Measurements from ENCODE around the gene SYTL2.
"Not testable (repeated sequence)": the region's sequence is repeated elsewhere in the genome, so short reads cannot be mapped to it uniquely, and the experiment has no call there.

Gene SYTL2, protein sequence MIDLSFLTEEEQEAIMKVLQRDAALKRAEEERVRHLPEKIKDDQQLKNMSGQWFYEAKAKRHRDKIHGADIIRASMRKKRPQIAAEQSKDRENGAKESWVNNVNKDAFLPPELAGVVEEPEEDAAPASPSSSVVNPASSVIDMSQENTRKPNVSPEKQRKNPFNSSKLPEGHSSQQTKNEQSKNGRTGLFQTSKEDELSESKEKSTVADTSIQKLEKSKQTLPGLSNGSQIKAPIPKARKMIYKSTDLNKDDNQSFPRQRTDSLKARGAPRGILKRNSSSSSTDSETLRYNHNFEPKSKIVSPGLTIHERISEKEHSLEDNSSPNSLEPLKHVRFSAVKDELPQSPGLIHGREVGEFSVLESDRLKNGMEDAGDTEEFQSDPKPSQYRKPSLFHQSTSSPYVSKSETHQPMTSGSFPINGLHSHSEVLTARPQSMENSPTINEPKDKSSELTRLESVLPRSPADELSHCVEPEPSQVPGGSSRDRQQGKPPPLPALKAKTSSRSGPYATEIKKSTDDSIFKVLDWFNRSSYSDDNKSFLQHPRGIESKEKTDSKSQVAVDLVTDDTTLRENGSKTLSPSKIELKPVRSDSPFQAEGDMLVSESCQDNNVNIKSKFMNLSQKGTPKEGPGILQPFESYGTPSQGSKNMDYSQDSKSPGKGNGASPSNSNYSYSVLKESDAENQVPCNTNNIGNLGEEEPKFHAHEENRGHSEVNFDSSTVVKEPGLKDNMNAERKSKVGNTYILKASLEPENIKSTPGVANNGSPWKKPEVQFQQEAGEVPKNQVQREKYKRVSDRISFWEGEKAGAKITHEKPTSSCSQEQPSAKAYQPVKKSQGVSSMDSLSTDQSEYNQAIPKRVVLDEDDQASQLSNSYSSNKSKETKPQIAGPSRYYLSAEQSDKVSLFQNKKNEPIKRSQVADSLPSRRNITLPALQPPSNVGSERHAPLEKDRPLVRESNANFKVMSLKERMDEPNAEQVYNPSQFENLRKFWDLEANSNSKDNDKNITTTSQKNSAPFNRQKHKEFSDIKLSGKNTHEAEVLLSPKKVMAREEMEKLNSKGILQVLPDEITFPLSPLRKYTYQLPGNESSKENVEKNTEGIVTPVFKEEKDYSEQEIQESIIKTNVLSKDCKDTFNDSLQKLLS (N-terminal part only)

DNA sequence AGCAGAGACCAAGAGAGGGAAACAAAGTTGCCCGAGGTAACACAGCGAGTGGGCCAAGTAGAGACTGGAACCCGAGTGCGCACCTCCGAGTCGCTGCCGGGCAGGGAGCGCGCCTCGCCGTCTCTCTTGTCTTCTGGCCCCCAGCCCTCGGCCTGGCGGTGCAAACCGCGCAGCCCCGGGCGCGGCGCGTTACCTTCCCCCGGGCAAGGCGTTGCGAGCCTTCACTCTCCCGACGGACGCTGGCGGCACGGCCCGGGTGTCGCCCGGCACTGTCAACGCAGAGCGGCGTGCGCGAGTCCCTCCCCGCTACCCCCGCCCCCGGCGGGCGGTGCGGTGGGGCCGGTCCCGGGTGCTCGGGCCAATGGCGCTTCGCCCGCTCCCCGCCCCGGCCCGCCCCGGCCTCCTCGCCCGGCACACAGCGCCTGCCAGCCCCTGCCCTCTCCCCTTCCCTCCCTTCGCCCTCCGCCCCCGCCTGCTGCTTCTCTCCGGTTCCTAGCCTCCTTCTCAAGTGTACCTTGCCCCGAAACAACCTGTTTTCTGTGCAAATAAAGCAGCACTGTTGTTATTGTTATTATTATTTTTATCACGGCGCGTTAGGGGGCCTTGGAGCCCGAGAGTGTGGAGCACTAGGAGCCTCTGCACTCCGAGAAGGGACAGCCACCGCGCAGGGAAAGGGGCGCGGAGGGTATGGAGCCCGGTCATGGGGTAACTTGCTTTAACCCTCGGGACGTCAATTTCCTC lies at the start of gene SYTL2:
Gene SYTL2 (minus strand): TSS at position 271 of the 741 bp plus-strand sequence. CDS start 53,416 bp downstream, outside the sequence.
- no peak for DNase-seq (ENCODE audit: low read depth)

DNA sequence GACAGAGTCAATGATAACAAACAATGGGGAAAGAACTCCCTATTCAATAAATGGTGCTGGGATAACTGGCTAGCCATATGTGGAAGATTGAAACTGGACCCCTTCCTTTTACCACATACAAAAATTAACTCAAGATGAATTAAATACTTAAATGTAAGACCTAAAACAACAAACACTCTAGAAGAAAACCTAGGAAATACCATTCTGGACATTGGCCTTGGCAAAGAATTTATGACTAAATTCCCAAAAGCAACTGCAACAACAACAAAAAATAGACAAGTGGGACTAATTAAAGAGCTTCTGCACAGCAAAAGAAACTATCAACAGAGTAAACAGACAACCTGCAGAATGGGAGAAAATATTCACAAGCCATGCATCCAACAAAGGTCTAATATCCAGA lies 48.6 kb upstream of the SYTL2 start:
- not testable (repeated sequence) for DNase-seq (ENCODE audit: low read depth)

DNA sequence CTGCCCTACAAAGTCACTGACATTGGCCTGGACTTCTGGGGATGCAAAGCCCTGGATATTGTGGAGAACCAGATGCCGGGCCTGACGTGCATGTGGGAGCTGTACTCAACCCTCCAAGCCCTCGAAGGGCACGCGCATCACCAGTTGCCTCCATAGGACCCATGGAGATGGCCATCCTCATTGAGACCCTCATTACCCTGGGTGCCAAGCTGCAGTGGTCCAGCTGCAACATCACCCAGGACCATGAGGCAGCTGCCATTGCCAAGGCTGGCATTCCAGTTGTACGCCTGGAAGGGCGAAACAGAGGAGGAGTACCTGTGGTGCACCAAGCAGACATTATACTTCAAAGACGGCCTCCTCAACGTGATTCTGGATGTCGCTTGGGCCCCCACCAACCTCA lies 46.2 kb upstream of the SYTL2 start:
- DNase-seq (ENCODE audit: low read depth), result no peak

DNA sequence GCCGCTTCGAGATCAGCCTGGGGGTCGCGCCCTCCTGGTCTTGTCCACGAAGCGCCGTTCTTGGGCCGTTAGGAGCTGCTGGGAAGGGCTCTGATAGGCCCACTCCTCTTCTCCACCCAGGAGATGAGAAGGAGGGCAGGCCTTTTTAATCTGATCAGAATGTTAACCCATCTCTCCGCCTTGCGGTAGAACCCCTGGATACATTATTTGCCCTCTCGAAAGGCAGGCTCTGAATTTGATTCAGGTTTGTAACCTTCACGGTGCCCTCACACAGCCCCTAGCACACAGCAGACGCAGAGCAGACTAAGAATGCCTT lies 44.4 kb upstream of the SYTL2 start, which contains the start of gene CCDC83:
Gene CCDC83 (plus strand): TSS at position 43 of the 316 bp plus-strand sequence. CDS start 9,741 bp downstream, outside the sequence.
- no peak for DNase-seq (ENCODE audit: low read depth)

DNA sequence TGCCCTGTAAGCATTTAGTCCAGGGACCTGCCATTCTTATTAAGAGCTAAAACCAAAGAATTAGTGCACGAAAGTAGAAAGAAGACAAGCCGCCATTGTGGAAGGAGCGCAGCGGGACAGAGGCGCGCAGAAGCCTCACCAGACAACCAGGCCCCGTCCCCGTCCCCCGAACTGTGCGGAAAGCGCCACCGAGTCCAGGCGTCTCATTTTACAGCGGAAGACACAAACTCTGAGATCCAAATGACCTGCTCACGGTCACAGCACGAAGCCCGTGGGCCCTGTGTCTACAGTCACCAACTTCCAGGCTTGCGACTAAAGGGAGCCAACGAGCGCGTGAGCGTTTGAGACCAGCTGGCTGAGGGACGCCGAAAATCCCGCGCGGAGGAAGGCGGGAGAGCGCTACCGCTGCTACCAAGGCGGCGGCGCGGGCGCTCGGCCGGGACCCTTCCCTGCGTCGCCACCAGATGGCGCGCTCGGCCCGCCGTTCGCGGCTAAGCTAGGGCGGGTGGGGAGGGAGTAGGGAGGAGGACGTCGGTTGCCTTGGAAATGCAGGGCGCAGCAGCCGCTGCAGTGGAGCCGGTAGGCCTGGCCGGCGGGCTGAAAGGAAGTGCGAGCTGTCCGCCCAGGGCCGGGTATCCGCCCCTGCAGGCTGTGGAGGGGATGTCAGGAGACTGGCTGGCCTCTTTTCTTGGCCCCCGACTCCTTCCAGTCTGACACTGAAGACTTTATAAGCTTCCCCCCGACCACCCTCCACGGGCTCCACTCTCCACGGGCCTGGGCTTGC lies 43.8 kb upstream of the SYTL2 start:
- peak; percentile 81 for DNase-seq (ENCODE audit: low read depth)

DNA sequence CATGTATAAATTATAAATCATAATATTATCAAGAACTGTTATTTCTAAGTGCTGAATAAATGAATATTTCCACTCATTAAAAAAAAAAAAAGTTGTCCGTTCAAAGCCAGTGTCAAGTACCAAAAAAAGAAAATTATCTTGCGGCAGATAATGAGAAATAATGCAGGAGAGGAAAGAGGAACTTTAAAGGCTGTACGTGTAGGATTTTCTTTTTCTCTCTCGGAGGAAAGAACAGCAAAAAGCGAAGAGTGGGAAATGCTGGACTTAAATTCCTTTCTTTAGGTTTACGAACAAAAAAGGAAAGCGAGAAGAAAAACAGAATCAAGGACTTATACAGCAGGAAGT lies 43.2 kb upstream of the SYTL2 start:
- DNase-seq (ENCODE audit: low read depth), result no peak

DNA sequence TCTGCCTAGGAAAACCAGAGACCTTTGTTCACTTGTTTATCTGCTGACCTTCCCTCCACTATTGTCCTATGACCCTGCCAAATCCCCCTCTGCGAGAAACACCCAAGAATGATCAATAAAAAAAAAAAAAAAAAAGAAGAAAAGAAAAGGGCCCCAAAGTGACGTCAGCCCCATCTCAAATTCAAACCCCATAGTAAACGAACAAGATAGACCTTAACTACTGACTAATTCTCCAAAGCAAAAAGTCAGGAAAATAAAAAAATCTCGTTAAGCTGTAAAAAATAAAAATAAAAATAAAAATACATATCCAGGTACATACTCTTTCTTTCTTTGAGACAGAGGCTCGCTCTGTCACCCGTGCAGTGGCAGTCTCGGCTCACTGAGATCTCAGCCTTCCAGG lies 42.6 kb upstream of the SYTL2 start:
- not testable (repeated sequence) for DNase-seq (ENCODE audit: low read depth)

DNA sequence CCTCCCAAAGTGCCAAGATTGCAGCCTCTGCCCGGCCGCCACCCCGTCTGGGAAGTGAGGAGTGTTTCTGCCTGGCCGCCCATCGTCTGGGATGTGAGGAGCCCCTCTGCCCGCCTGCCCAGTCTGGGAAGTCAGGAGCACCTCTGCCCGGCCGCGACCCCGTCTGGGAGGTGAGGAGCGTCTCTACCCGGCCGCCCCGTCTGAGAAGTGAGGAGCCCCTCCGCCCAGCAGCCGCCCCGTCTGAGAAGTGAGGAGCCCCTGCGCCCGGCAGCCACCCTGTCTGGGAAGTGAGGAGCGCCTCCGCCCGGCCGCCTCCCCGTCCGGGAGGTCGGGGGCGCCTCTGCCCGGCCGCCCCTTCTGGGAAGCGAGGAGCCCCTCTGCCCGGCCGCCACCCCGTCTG lies 41.8 kb upstream of the SYTL2 start:
- DNase-seq (ENCODE audit: low read depth), result not testable (repeated sequence)

DNA sequence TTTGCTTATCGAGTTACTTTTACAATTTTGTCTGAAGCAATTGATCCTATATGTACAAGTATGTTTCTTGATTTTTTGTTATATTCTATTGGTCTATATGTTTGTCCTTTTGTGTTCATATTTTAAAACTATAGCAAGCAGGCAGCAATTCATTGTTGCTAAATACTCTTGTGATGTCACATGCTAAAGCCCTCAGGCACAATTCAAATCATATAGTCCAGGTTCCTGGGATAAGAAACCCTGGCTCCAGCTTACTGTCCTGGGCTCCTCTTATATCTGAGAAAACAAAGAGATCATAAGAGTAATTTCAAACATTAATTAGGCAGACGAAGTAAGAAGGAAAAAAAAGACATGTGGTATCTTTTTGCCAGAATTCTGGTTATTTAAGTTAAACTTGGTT lies 37.6 kb upstream of the SYTL2 start:
- DNase-seq (ENCODE audit: low read depth), result no peak

DNA sequence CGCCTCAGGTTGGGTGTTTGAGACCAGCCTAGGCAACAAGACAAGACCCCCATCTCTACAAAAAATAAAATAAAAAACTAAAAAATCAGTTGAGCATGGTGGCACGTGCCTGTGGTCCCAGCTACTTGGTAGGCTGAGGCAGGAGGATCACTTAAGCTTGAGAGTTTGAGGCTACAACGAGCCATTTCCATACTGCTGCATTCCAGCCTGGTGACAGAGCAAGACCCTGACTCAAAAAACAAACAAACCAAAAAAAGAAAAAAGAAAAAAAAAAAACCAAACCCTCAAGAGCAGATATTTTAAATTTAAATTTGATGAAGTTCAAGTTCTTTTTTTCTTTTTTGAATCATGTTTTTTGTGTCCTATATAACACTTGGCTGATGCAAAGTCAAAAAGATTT lies 37.1 kb upstream of the SYTL2 start:
- no peak for DNase-seq (ENCODE audit: low read depth)

DNA sequence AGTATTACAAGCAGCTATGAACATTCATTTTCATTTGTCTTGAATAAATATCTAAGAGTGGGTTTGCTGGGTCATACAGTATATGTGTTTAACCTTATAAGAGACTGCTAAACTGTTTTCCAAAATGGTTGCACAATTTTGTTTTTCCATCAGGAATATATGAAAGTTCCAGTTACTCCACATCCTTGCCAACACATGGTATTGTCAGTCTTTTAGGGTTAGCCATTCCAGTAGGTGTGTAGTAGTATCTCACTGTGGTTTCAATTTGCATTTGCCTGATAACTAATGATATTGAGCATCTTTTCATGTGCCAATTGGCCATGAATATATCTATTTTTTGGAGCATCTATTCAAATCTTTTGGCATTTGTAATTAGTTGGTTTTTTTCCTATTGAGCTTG lies 36.5 kb upstream of the SYTL2 start:
- DNase-seq (ENCODE audit: low read depth), result no peak

DNA sequence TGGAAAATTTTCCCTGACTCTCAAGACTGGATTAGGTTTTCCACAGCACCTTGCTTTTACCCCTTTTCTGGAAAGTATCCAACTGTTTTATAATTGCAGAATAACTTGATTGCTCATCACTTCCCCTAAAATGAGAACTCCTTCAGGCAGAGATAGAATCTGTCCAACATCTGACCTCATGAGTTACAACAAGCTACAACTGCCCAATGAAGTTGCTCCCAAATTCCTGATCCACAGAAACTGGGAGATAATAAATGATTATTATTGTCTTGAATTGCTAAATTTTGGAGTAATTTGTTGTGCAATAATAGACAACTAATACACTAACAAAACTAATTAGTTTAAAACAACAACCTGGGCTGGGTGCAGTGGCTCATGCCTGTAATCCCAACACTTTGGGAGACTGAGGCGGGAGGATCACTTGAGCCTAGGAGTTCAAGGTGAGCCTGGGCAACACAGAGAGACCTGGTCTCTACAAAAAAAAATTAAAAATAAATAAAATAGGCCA lies 34.2 kb upstream of the SYTL2 start:
- no peak for DNase-seq (ENCODE audit: low read depth)

DNA sequence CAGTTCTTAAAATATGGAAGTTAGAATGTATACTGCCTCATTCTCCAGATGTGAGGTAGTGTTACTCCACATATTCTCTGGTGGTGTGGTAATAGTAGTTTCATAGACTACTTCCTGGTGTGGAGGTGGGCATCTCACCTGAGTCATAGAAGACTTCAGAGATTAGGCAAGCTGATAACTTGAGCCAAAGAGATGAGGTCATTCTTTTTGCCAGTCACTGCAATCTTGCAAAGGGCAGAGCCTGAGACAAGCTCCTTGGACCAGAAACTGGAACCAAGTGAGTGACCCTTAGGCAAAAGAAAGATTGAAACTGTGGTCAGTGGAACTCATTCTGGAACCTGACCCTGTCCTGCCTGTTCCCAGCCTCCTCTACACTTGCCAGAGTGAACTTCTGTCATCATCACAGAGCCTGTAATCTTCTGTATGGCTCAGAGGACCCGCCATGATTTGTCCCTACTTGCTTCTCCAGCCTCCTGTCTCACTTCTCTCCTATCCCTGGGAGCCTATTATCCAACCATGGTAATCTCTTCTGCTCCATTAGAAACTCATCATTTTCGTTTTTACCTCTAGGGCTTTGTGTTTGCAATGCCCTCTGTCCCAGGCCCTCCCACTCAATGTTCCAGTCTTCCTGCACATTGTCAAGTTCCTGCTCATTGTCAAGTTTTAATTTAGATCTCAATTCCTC lies 33.6 kb upstream of the SYTL2 start:
- DNase-seq (ENCODE audit: low read depth), result no peak

DNA sequence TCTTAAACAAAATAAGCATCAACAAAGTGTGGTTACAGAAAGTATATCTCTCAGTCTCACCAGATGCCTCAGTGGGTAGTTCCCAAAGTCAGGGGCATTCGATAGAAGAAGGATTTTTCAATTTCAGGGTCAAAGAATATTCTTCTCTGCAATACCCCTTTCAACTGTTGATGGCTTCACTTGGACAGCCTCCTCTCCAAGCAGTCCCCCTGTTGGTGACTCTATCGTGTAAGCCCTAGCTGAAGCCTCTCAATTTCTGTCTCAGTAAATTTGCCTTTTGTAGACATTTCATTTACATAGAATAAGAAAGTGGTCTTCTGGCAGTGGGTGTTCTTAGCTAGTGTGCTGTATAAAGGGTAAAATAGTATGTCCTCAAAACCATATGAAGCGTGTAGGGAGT lies 33.0 kb upstream of the SYTL2 start:
- no peak for DNase-seq (ENCODE audit: low read depth)

DNA sequence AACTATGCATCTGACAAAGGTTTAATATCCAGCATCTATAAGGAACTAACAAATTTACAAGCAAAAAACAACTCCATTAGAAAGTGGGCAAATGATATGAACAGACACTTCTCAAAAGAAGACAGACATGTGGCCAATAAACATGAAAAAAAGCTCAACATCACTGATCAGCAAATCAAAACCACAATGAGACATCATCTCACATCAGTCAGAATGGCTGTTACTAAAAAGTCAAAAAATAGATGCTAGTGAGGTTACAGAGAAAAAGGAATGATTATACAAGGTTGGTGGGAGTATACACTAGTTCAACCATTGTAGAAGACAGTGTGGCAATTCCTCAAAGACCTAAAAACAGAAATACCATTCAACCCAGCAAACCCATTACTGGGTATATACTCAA lies 30.0 kb upstream of the SYTL2 start:
- DNase-seq (ENCODE audit: low read depth), result not testable (repeated sequence)

DNA sequence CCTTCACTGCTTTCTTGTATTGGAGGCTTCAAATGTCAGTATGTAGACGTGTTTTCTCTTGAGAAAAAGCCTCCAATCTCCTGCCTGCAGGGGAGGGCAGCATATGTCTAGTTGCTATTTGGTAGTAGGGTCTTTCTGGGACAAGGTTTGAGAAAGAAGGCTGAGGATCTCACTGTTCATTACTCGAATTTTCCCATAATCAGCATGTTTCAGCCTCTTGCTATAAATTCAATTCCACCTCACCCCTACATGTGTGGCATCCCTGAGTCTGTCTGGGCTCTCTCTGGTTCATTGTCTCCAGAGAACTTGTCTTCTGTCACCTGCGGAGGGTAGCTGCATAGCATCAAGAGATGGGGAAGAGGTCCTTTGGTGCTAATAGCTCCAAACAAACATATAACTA lies 24.8 kb upstream of the SYTL2 start:
- no peak for DNase-seq (ENCODE audit: low read depth)

DNA sequence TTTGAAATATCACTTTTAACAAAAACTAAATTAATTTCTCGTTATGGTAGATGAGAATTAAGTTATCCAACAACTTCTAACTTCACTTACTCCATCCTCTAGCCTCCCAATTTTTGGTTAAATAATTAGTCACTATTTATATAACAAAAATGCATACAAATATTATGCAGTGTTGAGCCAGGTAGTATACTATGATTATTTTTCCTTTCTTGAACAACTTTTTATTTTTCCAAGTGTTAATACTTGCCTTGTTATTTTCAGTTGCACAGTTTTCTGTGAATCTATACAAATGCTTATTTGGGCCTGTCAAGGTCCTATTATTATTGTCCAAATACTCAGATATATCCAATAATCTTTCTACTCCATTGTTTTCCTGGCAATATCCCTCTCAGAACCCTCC lies 24.3 kb upstream of the SYTL2 start:
- DNase-seq (ENCODE audit: low read depth), result no peak

DNA sequence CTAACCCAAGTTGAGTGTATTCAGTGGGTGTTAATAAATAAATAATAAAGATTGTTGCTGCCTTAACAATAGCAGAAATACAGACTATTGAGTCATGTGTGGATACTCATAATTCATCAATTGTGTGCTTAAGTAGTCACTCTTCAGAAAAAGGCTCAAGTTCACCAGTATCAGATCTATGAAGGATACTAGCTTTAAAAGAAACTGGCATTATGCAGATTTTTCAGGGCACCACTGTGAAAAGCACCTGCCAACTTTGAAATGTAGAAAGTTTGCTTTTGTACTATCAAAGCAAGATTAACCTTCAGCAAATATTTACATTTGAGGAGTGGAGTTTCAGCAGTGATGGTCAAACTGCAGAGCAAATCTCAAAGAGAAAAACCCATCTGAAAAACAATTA lies 20.1 kb upstream of the SYTL2 start:
- no peak for DNase-seq (ENCODE audit: low read depth)

DNA sequence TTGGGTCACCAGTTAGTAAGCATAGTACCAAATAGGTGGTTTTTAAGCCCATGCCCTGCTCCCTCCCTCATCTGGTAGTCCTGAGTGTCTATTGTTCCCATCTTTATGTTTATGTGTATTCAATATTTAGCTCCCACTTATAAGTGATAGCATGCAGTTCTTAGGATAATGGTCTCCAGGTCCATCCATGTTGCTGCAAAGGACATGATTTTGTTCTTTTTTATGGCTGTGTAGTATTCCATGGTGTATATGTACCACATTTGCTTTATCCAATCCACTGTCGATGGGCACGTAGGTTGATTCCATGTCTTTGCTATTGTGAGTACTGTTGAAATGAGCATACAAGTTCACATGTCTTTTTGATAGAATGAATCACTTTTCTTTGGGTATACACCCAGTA lies 18.2 kb upstream of the SYTL2 start:
- DNase-seq (ENCODE audit: low read depth), result no peak

DNA sequence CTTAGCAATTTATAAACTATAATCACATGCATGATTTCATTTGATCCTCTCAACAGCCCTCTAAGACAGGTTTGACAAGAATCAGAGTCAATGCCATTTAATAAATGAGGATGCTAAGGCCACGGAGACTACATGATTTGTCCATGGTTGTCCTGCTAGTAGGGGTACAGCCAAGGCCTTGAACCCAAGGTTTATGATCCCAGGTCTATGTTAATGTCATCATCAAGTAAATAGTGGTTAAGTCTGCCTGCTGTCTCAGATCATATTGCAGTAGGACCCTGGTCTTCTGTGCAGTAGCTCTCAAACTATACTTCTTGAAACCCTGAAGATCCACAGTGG lies 17.7 kb upstream of the SYTL2 start:
- no peak for DNase-seq (ENCODE audit: low read depth)

Measured in CMK (cell line).